ENCODE data around the gene PIK3CB.

- TF ChIP-seq CTCF (conservative IDR thresholded peaks at IDR 0.05; ENCODE audit: low read depth, low read length) (no peak), EZH2 (IDR thresholded peaks at IDR 0.05; ENCODE audit: borderline replicate concordance, low read depth, low read length, poor library complexity, severe bottlenecking) (no peak)
Measured at GRCh38 chr3:138678874-138679392, 155.8 kb downstream of the PIK3CB start.

Measured in A673 (cell line).